GM23248 (cell line): ENCODE measurements around the gene FGGY. TPM values are rescaled to one million over a fixed set of nuclear protein-coding genes. Genes with fewer than 3 reads are reported as not detected.

ENCODE experiments used
- DNase-seq: peaks from one replicate; pipeline ENCODE4 v3.0.0-alpha.2; 2015
- H2AFZ ChIP-seq: fragments of 200-600 bp; sonication (generic); 2 replicates; pipeline ENCODE4 v1.6.1; 2016; ENCODE audit warnings: antibody characterized with exemption
- H3F3A ChIP-seq: fragments of 200-600 bp; sonication (generic); 2 replicates; pipeline ENCODE4 v1.6.1; 2016; ENCODE audit warnings: mild to moderate bottlenecking, antibody characterized with exemption, mixed run types; ENCODE audit not compliant: insufficient read depth
- H3K27ac ChIP-seq: fragments of 200-600 bp; sonication (generic); 2 replicates; pipeline ENCODE4 v1.5.1; 2016; ENCODE audit warnings: mild to moderate bottlenecking
- H3K27me3 ChIP-seq: fragments of 200-600 bp; sonication (generic); replicated peaks from 2 replicates; pipeline ENCODE4 v1.6.1; 2016; ENCODE audit warnings: mild to moderate bottlenecking; ENCODE audit not compliant: insufficient read depth
- H3K36me3 ChIP-seq: fragments of 200-600 bp; sonication (generic); 2 replicates; pipeline ENCODE4 v1.6.1; 2016; ENCODE audit warnings: low read depth, mild to moderate bottlenecking
- H3K4me1 ChIP-seq: fragments of 200-600 bp; sonication (generic); 2 replicates; pipeline ENCODE4 v1.6.1; 2016; ENCODE audit warnings: mild to moderate bottlenecking; ENCODE audit not compliant: insufficient read depth
- H3K4me2 ChIP-seq: fragments of 200-600 bp; sonication (generic); one replicate; pipeline ENCODE4 v1.6.1; 2016; ENCODE audit warnings: mild to moderate bottlenecking; ENCODE audit not compliant: unreplicated experiment
- H3K4me3 ChIP-seq: fragments of 200-600 bp; sonication (generic); 2 replicates; pipeline ENCODE4 v1.5.1; 2016; ENCODE audit warnings: mild to moderate bottlenecking
- H3K79me2 ChIP-seq: fragments of 200-600 bp; sonication (generic); 2 replicates; pipeline ENCODE4 v1.6.1; 2016; ENCODE audit warnings: mild to moderate bottlenecking; ENCODE audit not compliant: insufficient read depth
- H3K9ac ChIP-seq: fragments of 200-600 bp; sonication (generic); 2 replicates; pipeline ENCODE4 v1.6.1; 2016; ENCODE audit warnings: mild to moderate bottlenecking
- H3K9me2 ChIP-seq: fragments of 200-600 bp; sonication (generic); 2 replicates; pipeline ENCODE4 v1.6.1; 2016; ENCODE audit warnings: mixed run types, mild to moderate bottlenecking, moderate library complexity; ENCODE audit not compliant: insufficient read depth
- H3K9me3 ChIP-seq: fragments of 200-600 bp; sonication (generic); one replicate; pipeline ENCODE4 v1.6.1; 2017; ENCODE audit warnings: low read depth
- H4K20me1 ChIP-seq: fragments of 200-600 bp; sonication (generic); 2 replicates; pipeline ENCODE4 v1.6.0; 2016; ENCODE audit not compliant: insufficient read depth
- EZH2 ChIP-seq: fragments of 200-600 bp; sonication (generic); IDR thresholded peaks from 2 replicates; pipeline ENCODE4 v1.6.1; 2018; ENCODE audit warnings: antibody characterized with exemption, mild to moderate bottlenecking; ENCODE audit not compliant: insufficient read depth, poor library complexity, severe bottlenecking
- EZH2phosphoT487 ChIP-seq: fragments of 200-600 bp; sonication (generic); IDR thresholded peaks from 2 replicates; pipeline ENCODE4 v1.6.1; 2018; ENCODE audit warnings: antibody characterized with exemption, moderate library complexity, mild to moderate bottlenecking, low read depth; ENCODE audit not compliant: insufficient read depth
- WGBS, 2 experiments: methylation state at CpG; one replicate each; pipeline ENCODE4 v1.1.6; 2015 to 2017; ENCODE audit warnings: low lambda C conversion rate in 2 of 2, low coverage in 1 of 2; ENCODE audit errors: missing lambda C conversion rate in 2 of 2; 5-methylcytosine and 5-hydroxymethylcytosine counted together
- in situ Hi-C: fragments of 300-500 bp; cut with MboI; formaldehyde crosslinking; loops from 2 replicates; pipeline ENCODE4 v1.15.0; 2020
- polyA plus RNA-seq: library from polyadenylated mRNA; unstranded; fragments of >200 nt; fragmentation: Nextera tagmentation; extraction: Ambion mirVana; gene quantifications from 2 replicates; pipeline ENCODE4 v1.2.1, GENCODE V29; 2016
- total RNA-seq: library from RNA; depleted of rRNA; stranded (reverse); fragments of >200 nt; shearing (Covaris generic); gene quantifications from 2 replicates; pipeline ENCODE4 v1.2.3, GENCODE V29; 2014

Gene FGGY
- total and polyA plus RNA-seq, 2 experiments from 2014 or later, result 12.8 to 16.9 TPM

DNA sequence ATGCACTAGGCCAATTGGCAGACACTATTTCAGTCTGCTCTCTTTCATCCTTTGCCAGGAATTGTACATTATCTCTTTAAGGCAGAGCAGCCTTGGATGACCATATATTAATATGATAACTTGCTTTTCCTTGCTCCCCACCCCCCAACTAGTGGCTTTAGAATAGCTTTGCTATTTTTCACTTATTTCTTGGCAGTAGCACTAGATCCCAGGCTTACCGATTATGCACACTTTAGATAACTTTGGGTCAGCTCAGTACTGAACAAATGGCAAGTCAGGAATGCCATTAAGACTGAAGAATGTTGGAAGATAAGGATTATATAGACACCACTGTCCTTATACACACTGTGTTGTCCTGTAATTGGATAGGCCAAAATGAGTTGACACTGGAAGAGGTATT is 146.4 kb downstream of the FGGY start:
- Histone ChIP-seq H3K4me3 (no peak overlapping the region), H3K4me2 (peak overlapping the region; percentile 2), H3K9me3 (no peaks in the 10 kb centered on the region), H3K4me1 (peaks cover 48% of the 10 kb centered on the region), H3K9ac (no peak overlapping the region), H3F3A (peaks cover 34% of the 10 kb centered on the region), H3K36me3 (no peaks in the 10 kb centered on the region), H4K20me1 (no peaks in the 10 kb centered on the region), H3K27me3 (no peaks in the 10 kb centered on the region), H3K27ac (no peak overlapping the region), H3K9me2 (no peaks in the 10 kb centered on the region), H2AFZ (no peak overlapping the region), H3K79me2 (no peaks in the 10 kb centered on the region)
- DNase-seq, result no peak
- no peak for TF ChIP-seq EZH2
- no peak for TF ChIP-seq EZH2phosphoT487
- 60 to 72% methylated on average over 1 of the region's 1 CpG for WGBS, 2 experiments
- in situ Hi-C loops, result no loop called here

DNA sequence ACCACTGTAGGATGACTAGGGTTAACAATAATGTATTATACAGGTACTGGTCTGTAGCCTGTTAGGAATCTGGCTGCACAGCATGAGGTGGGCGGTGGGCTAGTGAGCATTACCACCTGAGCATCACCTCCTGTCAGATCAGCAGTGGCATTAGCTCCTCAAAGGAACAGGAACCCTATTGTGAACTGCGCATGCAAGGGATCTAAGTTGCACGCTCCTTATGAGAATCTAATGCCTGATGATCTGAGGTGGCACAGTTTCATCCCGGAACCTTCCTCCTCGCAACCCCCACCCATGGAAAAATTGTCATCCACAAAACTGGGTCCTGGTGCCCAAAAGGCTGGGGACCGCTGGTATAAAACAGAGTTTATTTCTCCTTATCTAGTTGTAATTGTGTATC is 147.6 kb downstream of the FGGY start:
- peak overlapping the region; percentile 89 for H3K27ac ChIP-seq
- TF ChIP-seq EZH2 (no peak), EZH2phosphoT487 (no peak)
- H3K36me3 ChIP-seq, result no peaks in the 10 kb centered on the region
- no peak overlapping the region for H3K4me3 ChIP-seq
- no peaks in the 10 kb centered on the region for H3K79me2 ChIP-seq
- H3K4me2 ChIP-seq, result peak overlapping the region; percentile 51
- in situ Hi-C loops, result no loop called here
- DNase-seq, result no peak
- no peaks in the 10 kb centered on the region for H4K20me1 ChIP-seq
- no peaks in the 10 kb centered on the region for H3K9me2 ChIP-seq
- no peak overlapping the region for H2AFZ ChIP-seq
- H3K9me3 ChIP-seq, result no peaks in the 10 kb centered on the region
- no peak overlapping the region for H3K9ac ChIP-seq
- no peaks in the 10 kb centered on the region for H3K27me3 ChIP-seq
- H3F3A ChIP-seq, result peaks cover 34% of the 10 kb centered on the region
- H3K4me1 ChIP-seq, result peaks cover 48% of the 10 kb centered on the region
- 97% methylated on average over 6 of the region's 6 CpGs for WGBS, 2 experiments

DNA sequence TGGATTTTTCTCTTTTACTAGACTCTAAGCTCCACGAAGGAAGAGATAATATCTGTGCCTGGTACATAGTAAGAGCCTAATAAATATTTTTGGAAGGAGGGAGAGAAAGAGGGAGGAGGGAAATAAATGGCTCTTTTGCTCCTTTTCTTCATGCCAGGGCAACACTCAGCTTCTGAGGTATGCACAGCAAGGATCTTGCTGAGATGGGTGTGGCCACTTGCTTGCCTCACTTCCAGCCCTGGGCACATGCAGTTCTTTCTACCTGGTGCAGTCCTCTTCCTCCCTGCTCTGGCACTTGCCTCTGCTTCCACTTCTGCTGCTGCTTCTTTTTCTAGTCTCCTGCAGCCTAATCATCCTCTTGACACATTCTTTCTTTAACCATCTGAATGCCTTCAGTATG is 148.1 kb downstream of the FGGY start:
- Histone ChIP-seq H3K79me2 (no peaks in the 10 kb centered on the region), H3K4me2 (peak overlapping the region; percentile 51), H3K9me3 (no peaks in the 10 kb centered on the region), H3K9me2 (no peaks in the 10 kb centered on the region), H3K9ac (peak overlapping the region; percentile 71; the same call in 1 of the 2 replicates), H3K4me3 (no peak overlapping the region), H4K20me1 (no peaks in the 10 kb centered on the region), H3K36me3 (no peaks in the 10 kb centered on the region), H3F3A (peaks cover 34% of the 10 kb centered on the region), H3K27me3 (no peaks in the 10 kb centered on the region), H3K4me1 (peaks cover 48% of the 10 kb centered on the region), H2AFZ (peak overlapping the region; percentile 48), H3K27ac (peak overlapping the region; percentile 89)
- peak; percentile 82 for DNase-seq
- no peak for TF ChIP-seq EZH2phosphoT487
- TF ChIP-seq EZH2, result no peak
- WGBS, 2 experiments, result 5 to 6% methylated on average over 1 of the region's 1 CpG
- in situ Hi-C loops, result no loop called here

DNA sequence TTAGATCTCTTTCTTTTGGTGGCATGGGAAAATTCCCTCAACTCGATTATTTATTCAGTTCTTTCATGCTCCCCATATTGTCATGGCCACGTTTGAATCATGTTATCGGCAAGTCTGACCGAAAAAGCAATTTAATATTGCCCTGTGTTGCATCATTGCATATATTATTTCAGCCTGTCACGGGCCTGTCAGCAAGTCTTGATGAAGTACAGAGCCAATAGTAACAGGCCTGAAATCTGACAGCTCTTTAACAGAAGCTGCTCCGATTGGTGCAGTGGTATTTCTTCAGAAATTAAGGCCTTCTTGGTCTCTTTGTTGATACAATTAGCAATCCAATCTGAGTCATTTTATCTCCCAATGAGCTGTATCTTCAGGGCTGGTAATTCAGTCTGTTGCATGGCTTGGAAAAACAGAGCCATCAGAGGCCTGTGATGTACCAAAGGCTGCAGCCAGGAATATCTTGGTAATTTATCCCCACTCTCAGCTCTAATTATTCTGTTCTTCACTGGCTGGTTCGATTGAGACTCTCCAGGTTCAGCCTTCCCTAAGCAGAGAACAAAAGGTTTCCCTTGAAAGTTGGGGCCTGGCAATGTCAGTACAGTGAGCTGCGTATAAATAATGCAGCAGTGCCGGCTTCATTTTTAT is 149.5 kb downstream of the FGGY start:
- H3F3A ChIP-seq, result peaks cover 34% of the 10 kb centered on the region
- H3K27ac ChIP-seq, result peak overlapping the region; percentile 89
- no peaks in the 10 kb centered on the region for H3K79me2 ChIP-seq
- H4K20me1 ChIP-seq, result no peaks in the 10 kb centered on the region
- no peaks in the 10 kb centered on the region for H3K36me3 ChIP-seq
- DNase-seq, result peak; percentile 91
- H2AFZ ChIP-seq, result peak overlapping the region; percentile 48
- H3K9me2 ChIP-seq, result no peaks in the 10 kb centered on the region
- H3K9ac ChIP-seq, result peak overlapping the region; percentile 71
- no peaks in the 10 kb centered on the region for H3K9me3 ChIP-seq
- H3K4me2 ChIP-seq, result peak overlapping the region; percentile 51
- TF ChIP-seq EZH2phosphoT487, result 0 out of 2 replicates have a peak, but pooled peaks have one; percentile 45
- no peak for TF ChIP-seq EZH2
- H3K4me1 ChIP-seq, result peaks cover 48% of the 10 kb centered on the region
- no peaks in the 10 kb centered on the region for H3K27me3 ChIP-seq
- in situ Hi-C loops, result no loop called here
- 4% methylated on average over 9 of the region's 9 CpGs for WGBS, 2 experiments
- no peak overlapping the region for H3K4me3 ChIP-seq
